IMR-90 (cell line): ENCODE results near the gene RGS19.

Experiments
- BHLHE40 ChIP-seq: fragments of 150-350 bp; IDR thresholded peaks from 2 replicates; pipeline ENCODE4 v1.6.1; 2016; ENCODE audit warnings: mild to moderate bottlenecking, low read depth, low read length
- MAFK ChIP-seq: IDR thresholded peaks from 2 replicates; pipeline ENCODE4 v1.6.1; 2012; ENCODE audit warnings: low read depth, low read length, improper control_type of control experiment
- POLR2A ChIP-seq: IDR thresholded peaks from 2 replicates; pipeline ENCODE4 v1.6.1; 2012; ENCODE audit warnings: mild to moderate bottlenecking, low read depth, low read length
- TF ChIP-seq, protein P1 (sequence below): conservative IDR thresholded peaks from 2 replicates; pipeline ENCODE4 v1.5.1; 2012; ENCODE audit warnings: mild to moderate bottlenecking, low read depth, low read length, improper control_type of control experiment
- TF ChIP-seq, protein P2 (sequence below): fragments of 150-350 bp; IDR thresholded peaks from 2 replicates; pipeline ENCODE4 v1.6.1; 2016; ENCODE audit warnings: low read depth, mild to moderate bottlenecking, low read length, moderate library complexity, borderline replicate concordance

DNA sequence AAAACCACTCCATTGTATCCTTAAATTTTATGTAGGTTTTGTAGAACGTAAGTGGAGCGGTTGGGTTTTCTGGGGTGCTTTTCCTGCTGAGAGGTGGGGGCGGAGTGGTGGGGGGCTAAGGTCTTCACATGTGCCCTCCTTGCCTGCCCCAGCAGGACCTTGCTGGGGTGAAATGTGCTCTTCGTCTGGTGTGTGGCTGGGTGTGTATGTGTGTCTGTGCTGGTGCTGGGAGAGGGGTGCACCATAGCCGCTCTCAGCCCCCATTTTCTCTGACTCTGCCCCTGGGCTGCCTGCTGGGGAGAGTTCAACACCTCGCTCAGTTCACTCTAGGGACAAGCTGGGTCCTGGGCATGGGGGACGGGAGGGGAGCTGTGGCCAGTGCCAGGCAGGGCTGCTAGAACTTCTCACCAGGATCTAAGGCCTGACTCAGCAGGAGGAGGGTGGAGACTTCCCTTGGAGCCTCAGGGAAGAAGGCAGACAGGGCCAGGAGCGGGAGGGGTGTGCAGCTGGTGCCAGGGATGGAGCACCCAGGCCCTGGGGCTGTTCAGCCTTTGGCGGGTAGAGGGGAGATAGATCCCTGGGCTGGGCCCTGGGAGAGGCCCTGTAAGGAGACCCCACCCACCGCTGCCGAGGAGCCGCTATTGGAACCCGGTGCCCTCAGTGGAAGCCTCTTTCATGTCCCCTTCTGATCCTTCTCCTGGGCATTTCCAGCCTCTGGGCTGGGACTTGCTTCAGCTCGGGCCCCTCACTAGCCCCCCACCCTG lies 34.7 kb downstream of the RGS19 start:
- no peak for TF ChIP-seq POLR2A
- TF ChIP-seq, protein P1, sequence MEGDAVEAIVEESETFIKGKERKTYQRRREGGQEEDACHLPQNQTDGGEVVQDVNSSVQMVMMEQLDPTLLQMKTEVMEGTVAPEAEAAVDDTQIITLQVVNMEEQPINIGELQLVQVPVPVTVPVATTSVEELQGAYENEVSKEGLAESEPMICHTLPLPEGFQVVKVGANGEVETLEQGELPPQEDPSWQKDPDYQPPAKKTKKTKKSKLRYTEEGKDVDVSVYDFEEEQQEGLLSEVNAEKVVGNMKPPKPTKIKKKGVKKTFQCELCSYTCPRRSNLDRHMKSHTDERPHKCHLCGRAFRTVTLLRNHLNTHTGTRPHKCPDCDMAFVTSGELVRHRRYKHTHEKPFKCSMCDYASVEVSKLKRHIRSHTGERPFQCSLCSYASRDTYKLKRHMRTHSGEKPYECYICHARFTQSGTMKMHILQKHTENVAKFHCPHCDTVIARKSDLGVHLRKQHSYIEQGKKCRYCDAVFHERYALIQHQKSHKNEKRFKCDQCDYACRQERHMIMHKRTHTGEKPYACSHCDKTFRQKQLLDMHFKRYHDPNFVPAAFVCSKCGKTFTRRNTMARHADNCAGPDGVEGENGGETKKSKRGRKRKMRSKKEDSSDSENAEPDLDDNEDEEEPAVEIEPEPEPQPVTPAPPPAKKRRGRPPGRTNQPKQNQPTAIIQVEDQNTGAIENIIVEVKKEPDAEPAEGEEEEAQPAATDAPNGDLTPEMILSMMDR, result no peak
- no peak for TF ChIP-seq BHLHE40
- TF ChIP-seq, protein P2, sequence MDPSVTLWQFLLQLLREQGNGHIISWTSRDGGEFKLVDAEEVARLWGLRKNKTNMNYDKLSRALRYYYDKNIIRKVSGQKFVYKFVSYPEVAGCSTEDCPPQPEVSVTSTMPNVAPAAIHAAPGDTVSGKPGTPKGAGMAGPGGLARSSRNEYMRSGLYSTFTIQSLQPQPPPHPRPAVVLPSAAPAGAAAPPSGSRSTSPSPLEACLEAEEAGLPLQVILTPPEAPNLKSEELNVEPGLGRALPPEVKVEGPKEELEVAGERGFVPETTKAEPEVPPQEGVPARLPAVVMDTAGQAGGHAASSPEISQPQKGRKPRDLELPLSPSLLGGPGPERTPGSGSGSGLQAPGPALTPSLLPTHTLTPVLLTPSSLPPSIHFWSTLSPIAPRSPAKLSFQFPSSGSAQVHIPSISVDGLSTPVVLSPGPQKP, result no peak
- peak; percentile 55 for TF ChIP-seq MAFK
